Dedifferentiated amniotic fluid mesenchymal stem cell (primary cell): ENCODE data around the gene ZBTB33.
A peak's percentile ranks its signal among the peaks of the same experiment; 100 is the strongest.

Experiments used
- DNase-seq: peaks from one replicate; pipeline ENCODE4 v3.0.0-alpha.2; 2016; ENCODE audit errors: extremely low spot score

ZBTB33 gene

GRCh38 chrX:120250522-120251271, at the start of gene ZBTB33:
ZBTB33 (plus strand) TSS chrX:120250812; CDS start chrX:120253416, 2,604 bp downstream.
- peak; percentile 95 for DNase-seq

GRCh38 chrX:120200851-120201250, 49.8 kb upstream of the ZBTB33 start:
- no peak for DNase-seq

- no peak for DNase-seq
These were observed 44.5 kb upstream of the ZBTB33 start for GRCh38 chrX:120205816-120206753.

- DNase-seq = no peak
These were observed 43.5 kb upstream of the ZBTB33 start for GRCh38 chrX:120207009-120207605.

GRCh38 chrX:120213438-120214265, 37.0 kb upstream of the ZBTB33 start:
- peak; percentile 74 for DNase-seq

GRCh38 chrX:120223374-120223773, 27.2 kb upstream of the ZBTB33 start:
- DNase-seq = no peak

GRCh38 chrX:120224388-120224787, 26.2 kb upstream of the ZBTB33 start:
- DNase-seq = no peak

GRCh38 chrX:120228187-120228908, 22.3 kb upstream of the ZBTB33 start:
- DNase-seq = no peak

- no peak for DNase-seq
These were observed 15.3 kb upstream of the ZBTB33 start for GRCh38 chrX:120235284-120235683.

- DNase-seq = no peak
These were observed 13.7 kb upstream of the ZBTB33 start for GRCh38 chrX:120236687-120237479.

- no peak for DNase-seq
These were observed 11.7 kb upstream of the ZBTB33 start for GRCh38 chrX:120238933-120239332.

- DNase-seq = no peak
These were observed 7.8 kb upstream of the ZBTB33 start for GRCh38 chrX:120242813-120243212.

- no peak for DNase-seq
These were observed 6.2 kb upstream of the ZBTB33 start for GRCh38 chrX:120244395-120244734.

GRCh38 chrX:120244735-120245498, 5.7 kb upstream of the ZBTB33 start:
- DNase-seq = peak; percentile 57

- no peak for DNase-seq
These were observed 929 bp downstream of the ZBTB33 start for GRCh38 chrX:120251471-120252011.

- no peak for DNase-seq
These were observed 3.2 kb downstream of the ZBTB33 start for GRCh38 chrX:120253784-120254183.

GRCh38 chrX:120260369-120260768, 9.8 kb downstream of the ZBTB33 start:
- DNase-seq = no peak

- no peak for DNase-seq
These were observed 12.5 kb downstream of the ZBTB33 start for GRCh38 chrX:120262859-120263708.
